ENCODE results near the gene ZNF184.

ZNF184 gene

GRCh38 chr6:27415898-27416297 lies 57.0 kb downstream of the ZNF184 start:
- no peak for DNase-seq

DNA sequence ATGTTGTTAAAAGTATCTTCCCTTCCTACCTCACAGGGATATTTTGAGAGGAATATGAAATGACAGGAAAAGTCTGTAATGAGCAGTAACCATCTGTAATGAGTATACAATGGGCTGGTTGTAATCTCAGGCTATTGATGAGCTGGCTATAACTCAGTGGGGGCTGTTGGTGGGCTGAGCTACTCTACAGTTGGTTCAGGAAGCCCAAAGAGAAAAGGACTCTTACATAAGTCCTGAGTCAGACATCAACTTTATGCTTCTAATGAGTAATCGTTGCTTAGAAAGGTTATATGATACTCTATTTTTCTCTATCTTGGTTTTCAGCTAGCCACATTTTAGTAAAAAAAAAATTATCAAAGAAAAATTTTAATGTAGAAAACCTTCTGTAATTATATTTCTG lies 57.9 kb downstream of the ZNF184 start:
- no peak for DNase-seq

DNA sequence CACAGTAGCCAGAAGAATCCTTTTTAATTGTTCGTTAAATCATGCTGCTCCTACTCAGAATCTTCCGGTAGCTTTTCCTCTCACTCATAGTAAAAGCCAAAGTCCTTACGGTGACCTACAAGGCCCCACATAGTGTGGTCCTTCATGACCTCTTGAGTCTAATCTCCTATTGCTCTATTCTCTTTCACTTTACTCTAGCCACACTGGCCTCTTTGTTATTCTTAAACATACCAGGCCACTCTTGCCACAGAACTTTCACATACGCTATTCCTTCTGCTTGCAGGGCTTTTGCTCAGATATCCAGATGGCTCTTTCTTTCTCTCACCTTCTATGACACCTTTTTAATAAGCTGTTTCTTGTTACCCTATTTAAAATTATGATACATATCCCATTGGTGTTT lies 58.6 kb downstream of the ZNF184 start:
- DNase-seq = no peak

- no peak for DNase-seq
Measured at GRCh38 chr6:27407153-27407814, 65.6 kb downstream of the ZNF184 start.

DNA sequence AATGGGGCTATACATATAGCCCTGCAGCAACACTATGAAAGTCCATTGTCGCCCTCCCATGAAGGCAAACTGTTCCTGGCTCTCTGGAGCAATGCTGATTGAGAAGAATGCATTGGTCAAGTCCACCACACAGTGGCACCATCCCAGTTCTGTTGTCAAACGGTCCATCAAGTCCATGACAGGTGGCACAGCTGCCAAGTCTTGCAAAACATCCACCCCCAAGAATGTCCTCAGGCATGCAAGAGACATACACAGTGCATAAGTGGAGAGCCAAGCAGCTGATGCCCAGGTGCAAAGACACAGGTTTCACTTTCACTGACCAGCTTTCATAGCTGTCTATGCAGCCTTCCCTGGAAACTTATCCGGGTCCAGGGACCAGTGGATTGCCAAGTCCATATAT lies 66.8 kb downstream of the ZNF184 start:
- DNase-seq = peak; percentile 50

- DNase-seq = no peak
Measured at GRCh38 chr6:27400877-27401642, 71.8 kb downstream of the ZNF184 start.
